22Rv1 (cell line): Measurements from ENCODE around the gene SNX13.

Experiments
- CTCF ChIP-seq: fragments of 450-650 bp; IDR thresholded peaks from 2 replicates; pipeline ENCODE4 v1.5.1; 2017; ENCODE audit warnings: mild to moderate bottlenecking
- ZFX ChIP-seq: fragments of 450-650 bp; IDR thresholded peaks from 2 replicates; pipeline ENCODE4 v1.6.1; 2017; ENCODE audit warnings: antibody characterized with exemption, borderline replicate concordance

- peak; percentile 61 for TF ChIP-seq CTCF
- no peak for TF ChIP-seq ZFX
Measured at GRCh38 chr7:17940302-17940883, at the start of gene SNX13.
